Iris pigment epithelial cell (primary cell): ENCODE measurements around the gene LPCAT2.
"Not testable (repeated sequence)": the region's sequence is repeated elsewhere in the genome, so short reads cannot be mapped to it uniquely, and the experiment has no call there.

Experiments used
- DNase-seq: peaks from one replicate; pipeline ENCODE4 v3.0.0-alpha.2; 2011; ENCODE audit warnings: low read depth

The LPCAT2 gene

DNA sequence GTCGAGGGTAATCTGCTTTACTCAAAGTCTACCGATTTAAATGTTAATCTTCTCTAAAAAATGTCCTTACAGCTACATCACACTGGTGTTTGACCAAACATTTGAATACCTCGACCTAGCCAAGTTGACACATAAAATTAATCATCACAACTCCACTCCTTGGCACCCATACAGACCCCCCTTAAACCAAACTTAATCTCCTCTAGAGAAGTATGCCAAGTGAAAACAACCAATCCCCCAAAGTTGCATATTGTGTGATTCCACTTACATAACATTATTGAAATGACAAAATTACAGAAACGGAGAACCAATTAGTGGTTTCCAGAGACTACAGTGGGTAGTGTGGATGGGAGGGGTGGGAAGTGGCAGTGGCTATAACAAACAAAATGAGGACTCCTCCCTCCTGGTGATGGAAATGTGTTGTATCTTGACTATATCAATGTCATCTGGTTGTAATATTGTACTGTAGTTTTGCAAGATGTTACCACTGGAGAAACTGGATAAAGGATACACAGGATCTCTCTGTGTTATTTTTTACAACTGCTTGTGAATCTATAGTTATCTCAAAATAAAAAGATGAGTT lies 97.0 kb downstream of the LPCAT2 start:
- no peak for DNase-seq

DNA sequence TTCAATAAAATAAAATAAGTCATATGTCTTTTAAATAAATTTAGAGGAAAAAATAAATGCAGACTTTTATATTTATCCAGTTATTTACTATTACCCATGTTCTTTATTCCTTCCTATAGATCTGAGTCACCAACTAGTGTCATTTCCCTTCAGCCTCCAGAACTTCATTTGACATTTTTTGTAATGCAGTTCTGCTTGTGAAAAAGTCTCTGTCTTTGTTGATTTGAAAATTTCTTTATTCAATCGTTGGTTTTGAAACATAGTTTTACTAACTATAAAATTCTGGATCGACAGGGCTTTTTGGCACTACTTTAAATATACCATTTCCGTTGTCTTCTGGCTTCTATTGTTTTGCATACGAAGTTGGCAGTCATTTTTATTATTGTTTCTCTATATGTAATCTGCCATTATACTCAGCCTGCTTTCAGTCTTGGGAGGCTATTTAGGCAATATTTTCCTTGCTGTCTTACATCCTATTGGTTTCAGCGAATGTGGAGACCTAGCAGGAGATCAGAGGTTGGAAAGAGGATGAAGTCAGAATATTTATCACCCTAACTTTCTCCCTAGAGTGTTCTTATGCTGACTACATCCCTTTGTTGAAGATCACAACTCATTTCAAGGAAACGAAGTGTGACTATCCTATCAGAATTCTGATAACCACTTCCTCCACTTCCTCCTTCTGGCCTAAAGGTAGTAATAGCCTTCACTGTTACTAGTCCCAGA lies 104.9 kb downstream of the LPCAT2 start:
- no peak for DNase-seq

DNA sequence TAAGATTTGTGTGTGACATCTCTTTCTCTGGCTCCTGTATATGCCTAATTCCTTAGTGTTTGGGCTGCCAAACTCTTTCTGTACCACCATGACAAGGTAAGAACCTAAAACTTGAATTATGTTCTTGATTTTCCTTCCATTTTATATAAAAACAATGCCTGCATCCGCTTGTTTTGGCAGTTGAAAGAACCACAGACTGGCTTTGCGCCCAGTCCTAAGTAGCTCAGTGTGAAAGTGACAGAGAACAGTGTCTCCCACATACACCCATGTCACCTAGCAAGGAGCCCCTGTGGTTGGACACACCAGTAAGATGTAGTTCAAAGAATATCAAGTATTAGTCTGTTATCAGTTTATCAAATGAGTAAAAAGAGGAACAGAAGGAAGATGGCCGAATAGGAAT lies 106.2 kb downstream of the LPCAT2 start:
- DNase-seq = no peak

DNA sequence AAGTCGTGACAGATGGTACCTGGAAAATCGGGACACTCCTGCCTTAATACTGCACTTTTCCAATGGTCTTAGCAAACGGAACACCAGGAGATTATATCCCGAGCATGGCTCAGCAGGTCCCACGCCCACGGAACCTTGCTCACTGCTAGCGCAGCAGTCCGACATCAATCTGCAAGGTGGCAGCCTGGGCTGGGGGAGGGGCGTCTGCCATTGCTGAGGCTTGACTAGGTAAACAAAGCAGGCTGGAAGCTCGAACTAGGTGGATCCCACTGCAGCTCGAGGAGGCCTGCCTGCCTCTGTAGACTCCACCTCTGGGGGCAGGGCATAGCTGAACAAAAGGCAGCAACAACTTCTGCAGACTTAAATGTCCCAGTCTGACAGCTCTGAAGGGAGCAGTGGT lies 106.8 kb downstream of the LPCAT2 start:
- not testable (repeated sequence) for DNase-seq

DNA sequence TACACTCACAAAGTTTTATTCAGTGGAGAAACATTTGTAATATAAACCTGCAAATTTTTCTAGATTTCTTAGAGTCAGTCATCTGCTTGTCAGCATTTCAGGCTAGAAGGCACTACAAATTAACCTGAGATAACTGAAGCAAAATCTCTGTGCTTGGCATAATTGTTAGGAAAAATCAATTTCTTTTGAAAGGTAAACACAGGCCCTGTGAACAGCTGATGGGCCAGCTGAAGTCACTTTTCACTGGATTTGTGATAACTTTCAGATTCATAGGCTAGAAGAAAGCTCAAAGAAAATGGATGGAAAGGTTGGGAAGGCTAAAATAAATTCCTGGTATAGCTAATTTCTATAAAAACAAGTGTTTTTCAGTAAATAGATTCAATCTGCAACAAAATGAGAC lies 112.9 kb downstream of the LPCAT2 start:
- no peak for DNase-seq

DNA sequence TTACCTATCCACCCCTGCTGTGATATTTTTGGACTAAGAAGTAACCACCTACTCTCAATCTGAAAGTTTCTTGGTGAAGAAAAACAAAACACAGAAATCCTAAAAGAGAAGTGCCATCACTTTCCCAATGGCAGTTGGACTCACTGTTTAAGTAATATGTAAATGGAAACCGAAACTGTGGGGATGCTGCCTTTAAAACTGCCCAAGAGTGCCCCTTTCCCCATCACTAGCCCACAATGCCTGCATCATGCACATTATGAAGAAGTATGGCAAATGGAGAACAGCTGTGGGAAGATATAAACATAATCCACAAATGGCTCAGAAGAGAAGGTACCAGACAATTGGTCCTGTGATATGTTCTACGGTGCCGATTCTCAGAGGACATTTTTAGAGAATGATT lies 113.4 kb downstream of the LPCAT2 start:
- DNase-seq = no peak

DNA sequence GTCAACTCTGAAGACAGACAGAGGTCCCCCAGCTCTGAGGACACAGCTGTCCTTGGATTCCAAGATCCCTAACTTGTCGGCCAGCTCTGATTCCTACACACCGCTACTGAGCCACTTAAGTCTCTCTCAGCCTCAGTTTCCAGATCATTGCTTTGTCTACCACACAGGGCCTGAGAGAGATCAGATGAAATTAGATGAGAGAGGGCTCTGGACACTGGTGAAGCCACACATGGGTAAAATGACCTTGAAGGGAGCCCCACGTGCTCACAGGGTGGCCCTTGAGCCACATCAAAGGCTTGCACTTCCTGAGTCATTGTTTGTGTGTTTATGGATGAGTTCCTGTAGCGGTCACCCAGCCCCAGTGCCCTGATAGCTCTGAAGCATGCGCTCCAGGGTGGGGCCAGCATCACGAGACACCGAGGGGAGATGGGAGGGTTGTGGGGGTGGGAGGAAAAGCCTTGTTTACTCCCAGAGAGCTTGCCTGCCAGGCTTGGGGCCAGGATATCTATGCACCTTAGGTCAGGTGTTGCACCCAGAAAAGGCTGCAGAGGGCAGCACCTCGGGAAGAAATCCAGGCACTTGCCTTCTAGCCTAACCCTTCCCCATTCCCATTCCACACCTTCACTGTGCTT lies 114.2 kb downstream of the LPCAT2 start:
- DNase-seq = no peak

- no peak for DNase-seq
These were observed 114.8 kb downstream of the LPCAT2 start for GRCh38 chr16:55623640-55624039.

- DNase-seq = no peak
These were observed 115.8 kb downstream of the LPCAT2 start for GRCh38 chr16:55624696-55625095.

DNA sequence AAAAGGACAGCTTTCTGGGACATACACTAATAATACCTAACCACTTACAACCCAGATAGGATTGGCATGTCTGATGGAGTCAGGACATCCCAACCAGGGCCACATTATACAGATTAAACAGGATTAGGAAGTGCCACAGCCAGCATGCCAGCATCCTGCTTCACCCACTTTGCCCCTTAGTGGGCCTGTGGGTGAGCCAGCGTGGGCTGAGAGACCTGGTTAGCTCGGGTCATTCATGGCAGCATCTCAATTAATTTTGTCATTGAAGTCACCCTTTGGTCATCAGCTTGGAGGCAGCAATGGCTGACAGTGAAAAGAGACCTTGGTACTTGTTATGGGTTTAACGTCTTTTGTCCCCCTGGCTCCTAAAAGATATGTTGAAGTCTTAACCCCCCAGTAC lies 117.0 kb downstream of the LPCAT2 start:
- DNase-seq = no peak

- no peak for DNase-seq
These were observed 119.6 kb downstream of the LPCAT2 start for GRCh38 chr16:55628306-55628968.

- no peak for DNase-seq
These were observed 121.9 kb downstream of the LPCAT2 start for GRCh38 chr16:55630774-55631173.

DNA sequence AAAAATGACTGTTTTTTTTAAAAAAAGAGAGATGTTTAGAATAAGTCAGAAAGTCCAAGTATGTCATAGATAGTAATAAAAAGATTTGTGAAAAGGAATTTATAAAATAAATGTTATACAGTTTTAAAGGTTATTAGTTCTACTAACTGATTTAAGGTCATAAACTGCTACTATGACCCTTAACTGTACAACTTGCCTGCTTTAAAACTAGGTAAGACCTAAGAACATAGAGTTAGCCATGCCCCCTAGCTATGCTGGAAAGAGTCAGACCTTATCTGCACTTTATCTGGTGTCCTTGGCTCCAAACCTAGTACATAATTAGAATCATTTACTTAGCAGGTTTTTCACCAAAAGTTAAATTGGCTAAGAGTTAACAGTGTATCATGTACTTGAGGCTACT lies 123.4 kb downstream of the LPCAT2 start:
- DNase-seq = no peak

GRCh38 chr16:55634193-55634592 lies 125.3 kb downstream of the LPCAT2 start:
- DNase-seq = no peak
